Esophagus muscularis mucosa (tissue), 4 donors: Measurements from ENCODE around the gene ATP10A. TPM values are rescaled to one million over a fixed set of nuclear protein-coding genes. Genes with fewer than 3 reads are reported as not detected.

Experiments used
- DNase-seq: peaks from one replicate; pipeline ENCODE4 v3.0.0-alpha.2; 2017; ENCODE audit errors: extremely low spot score
- H3K27ac ChIP-seq, 4 donors: fragments of 200-600 bp; sonication (generic); replicated peaks in 1 of 4; 1 replicate in 3 of 4; 2 replicates in 1 of 4; pipeline ENCODE4 v1.5.1; 2016 to 2019; ENCODE audit warnings: mild to moderate bottlenecking in 1 of 4
- H3K27me3 ChIP-seq, 4 donors: fragments of 200-600 bp; sonication (generic); one replicate each; pipeline versions ENCODE4 v1.5.1 to v1.6.0; 2016 to 2019
- H3K36me3 ChIP-seq, 4 donors: fragments of 200-600 bp; sonication (generic); one replicate each; pipeline ENCODE4 v1.5.1; 2016 to 2019
- H3K4me1 ChIP-seq, 4 donors: fragments of 200-600 bp; sonication (generic); one replicate each; pipeline ENCODE4 v1.5.1; 2016 to 2019
- H3K4me3 ChIP-seq, 4 donors: fragments of 200-600 bp; sonication (generic); 1 replicate in 2 of 4; 2 replicates in 2 of 4; pipeline ENCODE4 v1.5.1; 2016 to 2019; ENCODE audit warnings: mild to moderate bottlenecking in 4 of 4, moderate library complexity in 1 of 4
- H3K9me3 ChIP-seq, 4 donors: fragments of 200-600 bp; sonication (generic); 1 replicate in 3 of 4; 2 replicates in 1 of 4; pipeline ENCODE4 v1.5.1; 2016 to 2019
- CTCF ChIP-seq, 3 experiments: fragments of 200-600 bp in 2 of 3; fragments of 450-650 bp in 1 of 3; sonication (generic) in 2 of 3; IDR thresholded peaks; one replicate each; pipeline ENCODE4 v1.5.1; 2017 to 2019; ENCODE audit warnings: antibody characterized with exemption in 3 of 3, mild to moderate bottlenecking in 2 of 3, moderate library complexity in 1 of 3
- EP300 ChIP-seq: sonication (generic); formaldehyde crosslinking; IDR thresholded peaks from one replicate; pipeline ENCODE4 v1.6.1; 2017; ENCODE audit warnings: antibody characterized with exemption
- POLR2A ChIP-seq: fragments of 450-650 bp; IDR thresholded peaks from one replicate; pipeline ENCODE4 v1.6.1; 2017; ENCODE audit warnings: antibody characterized with exemption, moderate library complexity, mild to moderate bottlenecking, low read depth
- POLR2AphosphoS5 ChIP-seq, 2 donors: sonication (generic); formaldehyde crosslinking; IDR thresholded peaks; one replicate each; pipeline ENCODE4 v1.6.1; 2017; ENCODE audit warnings: antibody characterized with exemption in 2 of 2
- WGBS: methylation state at CpG from one replicate; pipeline ENCODE4 v1.1.5; 2018; 5-methylcytosine and 5-hydroxymethylcytosine counted together
- intact Hi-C: fragments of 100-400 bp; cut with DNase I; formaldehyde crosslinking; loops from one replicate; pipeline ENCODE4 v1.15.1; 2023
- total RNA-seq, 4 donors: library from RNA; depleted of rRNA; stranded (reverse); fragments of >200 nt; gene quantifications; one replicate each; pipeline versions ENCODE4 v1.1.0 to v1.2.1, GENCODE V29; 2016

Gene ATP10A
- total RNA-seq, 4 donors from 2014 or later = 23.9 to 51.9 (median 32.6) TPM

GRCh38 chr15:25739687-25740121 lies 123.4 kb downstream of the ATP10A start:
- Histone ChIP-seq H3K27ac (peak overlapping the region; percentile 80 to 88 (median 86)), H3K4me1 (peaks cover 26 to 81% (median 75%) of the 10 kb centered on the region in 4 donors), H3K27me3 (peaks cover 0 to 4% (median 0%) of the 10 kb centered on the region in 4 donors), H3K36me3 (peaks cover 0 to 6% (median 0%) of the 10 kb centered on the region in 4 donors), H3K4me3 (no peak overlapping the region), H3K9me3 (no peaks in the 10 kb centered on the region)
- peak; percentile 45 to 57 (median 55) for TF ChIP-seq CTCF (IDR thresholded peaks at IDR 0.05)
- TF ChIP-seq POLR2A = no peak
- TF ChIP-seq EP300 = no peak
- TF ChIP-seq POLR2AphosphoS5 (IDR thresholded peaks at IDR 0.05) = peak in 1 of 2 donors; percentile 37
- intact Hi-C loops = loop anchor here (5.0 kb wide), 3 partner anchors 38 to 193 kb away; no protein-coding TSS in a partner anchor
- peak; percentile 89 for DNase-seq
- WGBS = 43% methylated on average over 7 of the region's 7 CpGs

- Histone ChIP-seq H3K27me3 (peaks cover 0 to 4% (median 0%) of the 10 kb centered on the region in 4 donors), H3K9me3 (no peaks in the 10 kb centered on the region), H3K27ac (peak overlapping the region; percentile 80 to 88 (median 86)), H3K4me1 (peaks cover 26 to 87% (median 84%) of the 10 kb centered on the region in 4 donors), H3K4me3 (no peak overlapping the region), H3K36me3 (peaks cover 0 to 9% (median 0%) of the 10 kb centered on the region in 4 donors)
- 69% methylated on average over 7 of the region's 7 CpGs for WGBS
- TF ChIP-seq CTCF (IDR thresholded peaks at IDR 0.05) (no peak), EP300 (peak; percentile 31), POLR2AphosphoS5 (IDR thresholded peaks at IDR 0.05) (no peak), POLR2A (no peak)
- intact Hi-C loops = loop anchor here (5.0 kb wide), 2 partner anchors 119 to 194 kb away; no protein-coding TSS in a partner anchor
- DNase-seq = peak; percentile 72
Measured at GRCh38 chr15:25738171-25738965, 124.8 kb downstream of the ATP10A start.

- intact Hi-C loops = loop anchor here (2.0 to 5.0 kb wide), 3 partner anchors 62 to 195 kb away; no protein-coding TSS in a partner anchor
- peak; percentile 88 to 90 for TF ChIP-seq POLR2AphosphoS5 (IDR thresholded peaks at IDR 0.05)
- TF ChIP-seq EP300 = peak; percentile 93
- no peak for TF ChIP-seq POLR2A
- peak in 1 of 3 experiments; percentile 4 for TF ChIP-seq CTCF (IDR thresholded peaks at IDR 0.05)
- 40% methylated on average over 2 of the region's 4 CpGs for WGBS
- Histone ChIP-seq H3K4me1 (peaks cover 26 to 82% (median 77%) of the 10 kb centered on the region in 4 donors), H3K36me3 (peaks cover 0 to 9% (median 0%) of the 10 kb centered on the region in 4 donors), H3K27ac (peak overlapping the region; percentile 80 to 88 (median 86)), H3K9me3 (no peaks in the 10 kb centered on the region), H3K27me3 (peaks cover 0 to 4% (median 0%) of the 10 kb centered on the region in 4 donors), H3K4me3 (no peak overlapping the region)
- peak; percentile 90 for DNase-seq
Measured at GRCh38 chr15:25737218-25737643, 125.9 kb downstream of the ATP10A start.

GRCh38 chr15:25736461-25736860 lies 126.7 kb downstream of the ATP10A start:
- Histone ChIP-seq H3K9me3 (no peaks in the 10 kb centered on the region), H3K27me3 (peaks cover 0 to 4% (median 0%) of the 10 kb centered on the region in 4 donors), H3K27ac (peak overlapping the region; percentile 80 to 88 (median 86)), H3K4me1 (peaks cover 26 to 77% (median 75%) of the 10 kb centered on the region in 4 donors), H3K4me3 (no peak overlapping the region), H3K36me3 (peaks cover 0 to 9% (median 0%) of the 10 kb centered on the region in 4 donors)
- intact Hi-C loops = loop anchor here (2.0 to 5.0 kb wide), 3 partner anchors 62 to 196 kb away; no protein-coding TSS in a partner anchor
- no peak for DNase-seq
- WGBS = 51% methylated on average over 3 of the region's 3 CpGs
- TF ChIP-seq POLR2A (no peak), CTCF (IDR thresholded peaks at IDR 0.05) (no peak), POLR2AphosphoS5 (IDR thresholded peaks at IDR 0.05) (no peak), EP300 (no peak)
